ENCODE measurements around the gene RUFY3.

- TF ChIP-seq POLR2A (IDR thresholded peaks at IDR 0.05; ENCODE audit: low read depth, low read length) (no peak), TAF1 (IDR thresholded peaks at IDR 0.05; ENCODE audit: borderline replicate concordance, low read depth, low read length) (no peak)
Measured at GRCh38 chr4:70761276-70761816, 39.6 kb downstream of the RUFY3 start.
